Natural killer cell (primary cell): ENCODE results near the gene SSUH2. TPM values are rescaled to one million over a fixed set of nuclear protein-coding genes. Genes with fewer than 3 reads are reported as not detected.

Experiments
- ATAC-seq, 3 donors: fragments of 150-1000 bp in 2 of 3; fragments of 200-7000 bp in 1 of 3; cut with Tn5 transposase; 1 replicate in 1 of 3; 2 replicates in 2 of 3; pipeline ENCODE4 v1.10.0; 2021; ENCODE audit warnings: mild to moderate bottlenecking in 2 of 3, moderate library complexity in 2 of 3
- DNase-seq, 2 donors: peaks; one replicate each; pipeline versions ENCODE4 v3.0.0 to v3.0.0-alpha.2; 2013 to 2021; ENCODE audit warnings: mixed read lengths in 1 of 2
- H3K27ac ChIP-seq: one replicate; pipeline ENCODE4 v1.5.1; 2013; ENCODE audit warnings: mild to moderate bottlenecking, low read length
- H3K27me3 ChIP-seq: one replicate; pipeline ENCODE4 v1.6.1; 2013; ENCODE audit warnings: low read length; ENCODE audit not compliant: control insufficient read depth, insufficient read depth
- H3K36me3 ChIP-seq: one replicate; pipeline ENCODE4 v1.6.1; 2013; ENCODE audit warnings: low read length; ENCODE audit not compliant: control insufficient read depth, insufficient read depth
- H3K4me1 ChIP-seq: one replicate; pipeline ENCODE4 v1.6.1; 2013; ENCODE audit warnings: low read length; ENCODE audit not compliant: control insufficient read depth, insufficient read depth
- H3K4me3 ChIP-seq: one replicate; pipeline ENCODE4 v1.5.1; 2013; ENCODE audit warnings: low read length
- H3K9me3 ChIP-seq: one replicate; pipeline ENCODE4 v1.6.1; 2013; ENCODE audit warnings: low read length; ENCODE audit not compliant: control insufficient read depth, insufficient read depth
- H3K27ac Mint-ChIP-seq, 2 donors: one replicate each; pipeline ENCODE4 v1.8.0; 2022; ENCODE audit warnings: mild to moderate bottlenecking in 2 of 2, mixed read lengths in 2 of 2, moderate library complexity in 1 of 2
- H3K27me3 Mint-ChIP-seq, 2 donors: one replicate each; pipeline ENCODE4 v1.8.0; 2022; ENCODE audit warnings: low read depth in 2 of 2, mixed read lengths in 2 of 2
- H3K36me3 Mint-ChIP-seq: one replicate; pipeline ENCODE4 v1.8.0; 2022; ENCODE audit warnings: mixed read lengths
- H3K4me1 Mint-ChIP-seq, 2 donors: one replicate each; pipeline ENCODE4 v1.8.0; 2022; ENCODE audit warnings: mixed read lengths in 2 of 2
- H3K4me3 Mint-ChIP-seq: one replicate; pipeline ENCODE4 v1.8.0; 2022; ENCODE audit warnings: mild to moderate bottlenecking, moderate library complexity, mixed read lengths
- H3K9me3 Mint-ChIP-seq, 2 donors: one replicate each; pipeline ENCODE4 v1.8.0; 2022; ENCODE audit warnings: mixed read lengths in 2 of 2
- CTCF ChIP-seq: fragments of 200-600 bp; IDR thresholded peaks from one replicate; pipeline ENCODE4 v1.8.0; 2022; ENCODE audit warnings: antibody characterized with exemption
- WGBS: methylation state at CpG from one replicate; pipeline ENCODE4 v1.1.7; 2013; ENCODE audit warnings: missing lambda C conversion rate; ENCODE audit not compliant: insufficient coverage; 5-methylcytosine and 5-hydroxymethylcytosine counted together
- intact Hi-C: fragments of 100-400 bp; cut with micrococcal nuclease; formaldehyde crosslinking; loops from one replicate; pipeline ENCODE4 v1.14.2; 2022
- total RNA-seq, 4 donors: library from RNA; stranded (reverse); fragments of 120-200 nt in 1 of 4; gene quantifications; one replicate each; pipeline versions ENCODE4 v1.2.3 to v1.2.4, GENCODE V29; 2013 to 2022

The SSUH2 gene
- total RNA-seq, 3 donors from 2014 or later (not counting 1 experiment from before 2014, with no cell fraction given): not detected

DNA sequence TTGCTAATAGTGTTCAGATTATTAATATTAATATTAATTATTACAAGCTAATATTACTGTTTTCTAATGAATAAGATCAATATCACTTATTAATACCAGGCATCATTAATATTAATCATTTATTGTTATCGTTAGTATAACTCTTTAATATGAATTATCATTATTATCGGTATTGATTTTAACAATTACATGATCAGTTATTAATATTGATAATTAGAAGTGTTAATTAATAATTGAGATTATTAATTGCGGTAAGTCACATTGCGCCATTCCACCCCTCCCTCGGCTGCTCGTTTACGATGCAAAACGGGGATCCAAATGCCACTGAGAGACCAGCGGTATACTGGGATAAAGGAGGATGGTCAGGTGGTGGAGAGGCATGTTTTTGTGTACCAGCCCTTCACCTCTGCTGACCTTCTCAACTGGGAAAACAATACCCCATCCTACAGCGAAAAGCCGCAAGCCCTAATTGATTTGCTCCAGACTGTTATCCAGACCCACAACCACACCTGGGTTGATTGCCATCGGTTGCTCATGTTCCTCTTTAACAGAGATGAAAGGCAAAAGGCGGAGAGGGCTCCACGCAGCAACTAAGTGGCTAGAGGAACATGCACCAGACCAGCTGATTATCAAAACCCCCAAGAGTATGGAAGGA, 28.6 kb upstream of the SSUH2 start:
- no peaks in the 10 kb centered on the region for H3K9me3 ChIP-seq
- DNase-seq (no peak), ATAC-seq (no peak)
- H3K27ac ChIP-seq: no peak overlapping the region
- Mint-ChIP-seq H3K9me3 (no peaks in the 10 kb centered on the region), H3K27ac (no peak overlapping the region), H3K4me1 (no peaks in the 10 kb centered on the region), H3K4me3 (no peak overlapping the region), H3K36me3 (no peaks in the 10 kb centered on the region), H3K27me3 (no peaks in the 10 kb centered on the region)
- intact Hi-C loops: no loop called here
- 99% methylated on average over 11 of the region's 14 CpGs for WGBS
- H3K27me3 ChIP-seq: no peaks in the 10 kb centered on the region
- no peak overlapping the region for H3K4me3 ChIP-seq
- TF ChIP-seq CTCF: no peak
- H3K4me1 ChIP-seq: no peaks in the 10 kb centered on the region
- no peaks in the 10 kb centered on the region for H3K36me3 ChIP-seq

- 86% methylated on average over 1 of the region's 2 CpGs for WGBS
- H3K9me3 ChIP-seq: no peaks in the 10 kb centered on the region
- H3K27me3 ChIP-seq: no peaks in the 10 kb centered on the region
- H3K36me3 ChIP-seq: no peaks in the 10 kb centered on the region
- Mint-ChIP-seq H3K27ac (no peak overlapping the region), H3K36me3 (no peaks in the 10 kb centered on the region), H3K9me3 (no peaks in the 10 kb centered on the region), H3K4me3 (no peak overlapping the region), H3K4me1 (no peaks in the 10 kb centered on the region), H3K27me3 (peaks cover 9 to 11% of the 10 kb centered on the region in 2 donors)
- no peak overlapping the region for H3K4me3 ChIP-seq
- TF ChIP-seq CTCF: no peak
- no peak for DNase-seq
- no peaks in the 10 kb centered on the region for H3K4me1 ChIP-seq
- no peak for ATAC-seq
- intact Hi-C loops: no loop called here
- no peak overlapping the region for H3K27ac ChIP-seq
Observed at GRCh38 chr3:8669019-8669418, 24.4 kb upstream of the SSUH2 start.

- intact Hi-C loops: no loop called here
Observed at GRCh38 chr3:8668216-8668615, 23.6 kb upstream of the SSUH2 start.

More at GRCh38 chr3:8668216-8668615, 23.6 kb upstream of the SSUH2 start:
- DNase-seq: no peak
- Histone ChIP-seq H3K36me3 (no peaks in the 10 kb centered on the region), H3K4me1 (no peaks in the 10 kb centered on the region), H3K27me3 (no peaks in the 10 kb centered on the region), H3K9me3 (no peaks in the 10 kb centered on the region), H3K27ac (no peak overlapping the region), H3K4me3 (no peak overlapping the region)
- no peaks in the 10 kb centered on the region for H3K4me1 Mint-ChIP-seq
- H3K4me3 Mint-ChIP-seq: no peak overlapping the region
- no peak overlapping the region for H3K27ac Mint-ChIP-seq
- no peaks in the 10 kb centered on the region for H3K36me3 Mint-ChIP-seq
- no peak for TF ChIP-seq CTCF
- peaks cover 10 to 11% of the 10 kb centered on the region in 2 donors for H3K27me3 Mint-ChIP-seq
- no peak for ATAC-seq
- H3K9me3 Mint-ChIP-seq: no peaks in the 10 kb centered on the region
